HG02571 (cell line): ENCODE data around the gene IGSF3.
"Not testable (repeated sequence)": the region's sequence is repeated elsewhere in the genome, so short reads cannot be mapped to it uniquely, and the experiment has no call there.

Source experiments
- ATAC-seq: cut with Tn5 transposase; IDR thresholded peaks from one replicate; pipeline ENCODE4 v1.9.1; 2021; ENCODE audit warnings: mild to moderate bottlenecking, moderate library complexity; ENCODE audit not compliant: unreplicated experiment

The IGSF3 gene

GRCh38 chr1:116603646-116604045, 63.9 kb downstream of the IGSF3 start:
- ATAC-seq, result not testable (repeated sequence)

- not testable (repeated sequence) for ATAC-seq
Observed at GRCh38 chr1:116599369-116599768, 68.2 kb downstream of the IGSF3 start.

GRCh38 chr1:116598420-116599036, 69.0 kb downstream of the IGSF3 start:
- ATAC-seq, result not testable (repeated sequence)

- ATAC-seq, result peak; percentile 69
Observed at GRCh38 chr1:116597388-116597787, 70.1 kb downstream of the IGSF3 start.

- not testable (repeated sequence) for ATAC-seq
Observed at GRCh38 chr1:116596742-116597307, 70.7 kb downstream of the IGSF3 start.

- not testable (repeated sequence) for ATAC-seq
Observed at GRCh38 chr1:116595946-116596741, 71.4 kb downstream of the IGSF3 start.

- not testable (repeated sequence) for ATAC-seq
Observed at GRCh38 chr1:116595065-116595840, 72.3 kb downstream of the IGSF3 start.

GRCh38 chr1:116593977-116594376, 73.6 kb downstream of the IGSF3 start:
- ATAC-seq, result not testable (repeated sequence)

GRCh38 chr1:116593401-116593800, 74.1 kb downstream of the IGSF3 start:
- ATAC-seq, result not testable (repeated sequence)

GRCh38 chr1:116591951-116592605, 75.5 kb downstream of the IGSF3 start:
- ATAC-seq, result not testable (repeated sequence)

GRCh38 chr1:116591006-116591950, 76.3 kb downstream of the IGSF3 start:
- not testable (repeated sequence) for ATAC-seq

- ATAC-seq, result not testable (repeated sequence)
Observed at GRCh38 chr1:116590359-116591005, 77.1 kb downstream of the IGSF3 start.

GRCh38 chr1:116589101-116589735, 78.3 kb downstream of the IGSF3 start:
- not testable (repeated sequence) for ATAC-seq

GRCh38 chr1:116587501-116588227, 79.9 kb downstream of the IGSF3 start:
- ATAC-seq, result no peak

- ATAC-seq, result peak; percentile 54
Observed at GRCh38 chr1:116586741-116587143, 80.8 kb downstream of the IGSF3 start.

- ATAC-seq, result no peak
Observed at GRCh38 chr1:116585886-116586285, 81.6 kb downstream of the IGSF3 start.

- ATAC-seq, result no peak
Observed at GRCh38 chr1:116581323-116581885, 86.1 kb downstream of the IGSF3 start.
